ENCODE results near the gene PRG2. TPM values are rescaled to one million over a fixed set of nuclear protein-coding genes. Genes with fewer than 3 reads are reported as not detected.
"Not testable (repeated sequence)": the region's sequence is repeated elsewhere in the genome, so short reads cannot be mapped to it uniquely, and the experiment has no call there.

PRG2 gene
- total RNA-seq, 1 donor from 2014 or later = not detected

- H3K27ac Mint-ChIP-seq = no peak overlapping the region
- intact Hi-C loops (cut with micrococcal nuclease) = loop anchor here (2.0 kb wide), 2 partner anchors 113 to 297 kb away; no protein-coding TSS in a partner anchor
Measured at GRCh38 chr11:57343825-57344224, 46.6 kb downstream of the PRG2 start.

GRCh38 chr11:57342702-57343101, 47.7 kb downstream of the PRG2 start:
- intact Hi-C loops (cut with micrococcal nuclease) = no loop called here

More at GRCh38 chr11:57343825-57344224, 46.6 kb downstream of the PRG2 start:
- H3K36me3 Mint-ChIP-seq (ENCODE audit: low read depth) = no peaks in the 10 kb centered on the region
- H3K9me3 Mint-ChIP-seq = no peaks in the 10 kb centered on the region
- no peaks in the 10 kb centered on the region for H3K4me1 Mint-ChIP-seq (ENCODE audit: low read depth)
- peaks cover 12% of the 10 kb centered on the region for H3K27me3 Mint-ChIP-seq (ENCODE audit: low read depth)
- no peak for DNase-seq (ENCODE audit: low spot score)
- H3K4me3 Mint-ChIP-seq (ENCODE audit: low read depth) = no peak overlapping the region

GRCh38 chr11:57341250-57341808, 49.1 kb downstream of the PRG2 start:
- H3K36me3 Mint-ChIP-seq (ENCODE audit: low read depth) = no peaks in the 10 kb centered on the region
- intact Hi-C loops (cut with micrococcal nuclease) = no loop called here
- H3K4me1 Mint-ChIP-seq (ENCODE audit: low read depth) = peaks cover 4% of the 10 kb centered on the region
- H3K9me3 Mint-ChIP-seq = no peaks in the 10 kb centered on the region
- peaks cover 12% of the 10 kb centered on the region for H3K27me3 Mint-ChIP-seq (ENCODE audit: low read depth)
- H3K4me3 Mint-ChIP-seq (ENCODE audit: low read depth) = no peak overlapping the region
- DNase-seq (ENCODE audit: low spot score) = no peak
- H3K27ac Mint-ChIP-seq = no peak overlapping the region

More at GRCh38 chr11:57342702-57343101, 47.7 kb downstream of the PRG2 start:
- no peaks in the 10 kb centered on the region for H3K9me3 Mint-ChIP-seq
- no peaks in the 10 kb centered on the region for H3K36me3 Mint-ChIP-seq (ENCODE audit: low read depth)
- no peak overlapping the region for H3K27ac Mint-ChIP-seq
- no peak for DNase-seq (ENCODE audit: low spot score)
- no peak overlapping the region for H3K4me3 Mint-ChIP-seq (ENCODE audit: low read depth)
- H3K4me1 Mint-ChIP-seq (ENCODE audit: low read depth) = no peaks in the 10 kb centered on the region
- H3K27me3 Mint-ChIP-seq (ENCODE audit: low read depth) = peaks cover 13% of the 10 kb centered on the region

DNA sequence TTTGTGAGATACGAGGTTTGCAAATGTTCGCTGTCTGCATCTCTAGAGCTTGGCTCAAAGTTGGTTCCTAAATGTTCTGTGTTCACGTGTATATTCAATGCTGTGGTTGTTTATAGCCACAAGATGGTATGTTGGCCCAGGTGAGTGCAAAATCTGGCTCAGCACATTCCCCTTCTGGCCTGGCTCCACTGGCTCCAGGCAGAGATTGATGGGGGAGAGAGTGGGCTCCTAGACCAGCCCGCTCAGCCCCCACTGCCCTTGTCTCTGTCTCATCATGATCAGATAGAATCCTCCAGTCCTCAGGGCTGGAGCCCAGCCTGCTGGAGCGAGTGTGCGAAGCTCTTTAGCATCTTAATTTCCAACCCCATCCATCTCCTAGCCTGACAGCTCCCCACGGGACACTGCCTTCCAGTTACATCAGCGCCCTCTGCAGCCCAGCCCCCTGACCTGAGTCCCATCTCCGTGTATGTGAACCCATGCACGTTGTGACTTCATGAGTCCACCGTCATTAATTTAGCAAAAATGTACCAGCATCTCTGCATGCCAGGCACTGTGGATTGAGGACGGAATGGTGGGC, 50.3 kb downstream of the PRG2 start:
- Mint-ChIP-seq H3K36me3 (ENCODE audit: low read depth) (no peaks in the 10 kb centered on the region), H3K4me1 (ENCODE audit: low read depth) (peaks cover 9% of the 10 kb centered on the region), H3K27me3 (ENCODE audit: low read depth) (peaks cover 12% of the 10 kb centered on the region), H3K9me3 (no peaks in the 10 kb centered on the region), H3K4me3 (ENCODE audit: low read depth) (no peak overlapping the region), H3K27ac (no peak overlapping the region)
- intact Hi-C loops (cut with micrococcal nuclease) = no loop called here
- no peak for DNase-seq (ENCODE audit: low spot score)

- Mint-ChIP-seq H3K4me1 (ENCODE audit: low read depth) (peaks cover 16% of the 10 kb centered on the region), H3K4me3 (ENCODE audit: low read depth) (no peak overlapping the region), H3K27me3 (ENCODE audit: low read depth) (peaks cover 12% of the 10 kb centered on the region), H3K36me3 (ENCODE audit: low read depth) (peaks cover 8% of the 10 kb centered on the region), H3K9me3 (no peaks in the 10 kb centered on the region), H3K27ac (no peak overlapping the region)
- intact Hi-C loops (cut with micrococcal nuclease) = loop anchor here (5.0 to 10.0 kb wide), 3 partner anchors 88 to 455 kb away; partner anchors contain the start of genes SLC43A3 and YPEL4
- no peak for DNase-seq (ENCODE audit: low spot score)
Measured at GRCh38 chr11:57339328-57339727, 51.1 kb downstream of the PRG2 start.

DNA sequence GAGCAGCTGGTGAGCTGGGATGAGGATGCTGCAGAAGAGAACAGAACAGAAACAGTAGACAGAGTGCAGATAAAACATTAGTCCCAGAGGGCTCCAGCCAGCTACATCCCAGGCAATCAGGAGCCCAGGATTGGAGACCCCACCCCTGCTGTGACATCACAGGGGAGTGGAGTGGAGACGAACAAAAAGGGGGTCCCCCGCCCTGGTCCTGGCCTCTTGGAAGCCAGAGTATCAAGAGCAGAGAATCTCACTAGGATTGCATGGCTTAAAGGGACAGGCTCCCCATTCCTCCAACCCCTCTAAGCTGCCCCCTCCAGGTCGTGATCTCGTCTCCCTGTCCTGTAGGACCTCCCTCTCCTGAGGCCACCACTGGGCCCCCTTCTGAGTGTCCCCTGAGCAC, 52.3 kb downstream of the PRG2 start, which contains the start of gene P2RX3:
TSS of gene P2RX3 (plus strand) at position 211 of the 400 bp plus-strand sequence. CDS start 199 bp downstream, outside the sequence.
- peaks cover 20% of the 10 kb centered on the region for H3K36me3 Mint-ChIP-seq (ENCODE audit: low read depth)
- H3K4me3 Mint-ChIP-seq (ENCODE audit: low read depth) = no peak within 1 kb of the TSS
- DNase-seq (ENCODE audit: low spot score) = no peak
- no peak within 1 kb of the TSS for H3K27ac Mint-ChIP-seq
- peaks cover 27% of the 10 kb centered on the region for H3K4me1 Mint-ChIP-seq (ENCODE audit: low read depth)
- H3K27me3 Mint-ChIP-seq (ENCODE audit: low read depth) = peaks cover 12% of the 10 kb centered on the region
- H3K9me3 Mint-ChIP-seq = no peaks in the 10 kb centered on the region
- intact Hi-C loops (cut with micrococcal nuclease) = loop anchor here (5.0 to 10.0 kb wide), 3 partner anchors 89 to 457 kb away; partner anchors contain the start of genes SLC43A3 and YPEL4

DNA sequence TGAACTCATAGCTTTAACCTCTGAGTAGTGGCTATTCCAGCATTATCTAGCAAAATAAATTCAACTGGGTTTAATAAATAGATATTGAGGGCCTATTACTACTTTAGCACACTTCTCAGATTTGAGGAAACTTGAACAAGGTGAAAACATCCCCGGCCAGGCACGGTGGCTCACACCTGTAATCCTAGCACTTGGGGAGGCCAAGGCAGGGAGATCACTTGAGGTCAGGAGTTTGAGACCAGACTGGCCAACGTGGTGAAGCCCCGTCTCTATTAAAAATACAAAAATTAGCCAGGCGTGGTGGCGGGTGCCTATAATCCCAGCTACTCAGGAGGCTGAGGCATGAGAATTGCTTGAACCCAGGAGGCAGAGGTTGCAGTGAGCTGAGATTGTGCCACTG, 53.6 kb downstream of the PRG2 start:
- H3K9me3 Mint-ChIP-seq; H3K4me3 Mint-ChIP-seq (ENCODE audit: low read depth); DNase-seq (ENCODE audit: low spot score); H3K27ac Mint-ChIP-seq: not testable (repeated sequence)
- peaks cover 12% of the 10 kb centered on the region for H3K27me3 Mint-ChIP-seq (ENCODE audit: low read depth)
- intact Hi-C loops (cut with micrococcal nuclease) = loop anchor here (5.0 to 10.0 kb wide), 3 partner anchors 90 to 458 kb away; partner anchors contain the start of genes SLC43A3 and YPEL4
- H3K36me3 Mint-ChIP-seq (ENCODE audit: low read depth) = peaks cover 33% of the 10 kb centered on the region
- H3K4me1 Mint-ChIP-seq (ENCODE audit: low read depth) = peaks cover 29% of the 10 kb centered on the region

Other genes with a start within 250 kb of the PRG2 start
- not detected in 2 replicates for gene LRRC55, start 208.7 kb downstream of the PRG2 start, total RNA-seq
- gene APLNR, start 153.4 kb downstream of the PRG2 start, total RNA-seq = not detected in 2 replicates
- 15.6 and 16.5 TPM in 2 replicates for gene TNKS1BP1, start 65.7 kb downstream of the PRG2 start, total RNA-seq
- gene SSRP1, start 54.8 kb downstream of the PRG2 start, total RNA-seq = 214 and 218 TPM in 2 replicates
- not detected in 2 replicates for gene P2RX3, start 52.3 kb downstream of the PRG2 start, total RNA-seq
- gene PRG3, start 9.5 kb downstream of the PRG2 start, total RNA-seq = not detected in 2 replicates
- gene SLC43A3, start 36.5 kb upstream of the PRG2 start, total RNA-seq = 174 and 189 TPM in 2 replicates
- gene RTN4RL2, start 69.9 kb upstream of the PRG2 start, total RNA-seq = 0.18 TPM in 1 of 2 replicates, not detected in the other
- gene SLC43A1, start 125.1 kb upstream of the PRG2 start, total RNA-seq = 27.6 and 30.9 TPM in 2 replicates
- 76.9 and 90.0 TPM in 2 replicates for gene TIMM10, start 140.1 kb upstream of the PRG2 start, total RNA-seq
- not detected in 2 replicates for gene SMTNL1, start 146.9 kb upstream of the PRG2 start, total RNA-seq
- gene UBE2L6, start 177.0 kb upstream of the PRG2 start, total RNA-seq = 135 and 137 TPM in 2 replicates
- gene SERPING1, start 207.0 kb upstream of the PRG2 start, total RNA-seq = not detected in 2 replicates